ENCODE measurements around the gene PPEF1.
"Not testable (repeated sequence)": the region's sequence is repeated elsewhere in the genome, so short reads cannot be mapped to it uniquely, and the experiment has no call there.

Gene PPEF1

GRCh38 chrX:18793601-18794089 is 86.2 kb downstream of the PPEF1 start:
- DNase-seq (ENCODE audit: low spot score) = peak; percentile 70

- no peak for DNase-seq (ENCODE audit: low spot score)
These were observed 89.7 kb downstream of the PPEF1 start for GRCh38 chrX:18797141-18797540.

GRCh38 chrX:18799911-18800310 is 92.5 kb downstream of the PPEF1 start:
- DNase-seq (ENCODE audit: low spot score) = no peak

GRCh38 chrX:18809641-18810040 is 102.2 kb downstream of the PPEF1 start:
- no peak for DNase-seq (ENCODE audit: low spot score)

GRCh38 chrX:18810416-18810815 is 103.0 kb downstream of the PPEF1 start:
- no peak for DNase-seq (ENCODE audit: low spot score)

- no peak for DNase-seq (ENCODE audit: low spot score)
These were observed 117.9 kb downstream of the PPEF1 start for GRCh38 chrX:18825375-18825774.

- DNase-seq (ENCODE audit: low spot score) = no peak
These were observed 121.5 kb downstream of the PPEF1 start for GRCh38 chrX:18828832-18829404.

GRCh38 chrX:18833071-18833731 is 125.8 kb downstream of the PPEF1 start:
- DNase-seq (ENCODE audit: low spot score) = no peak

GRCh38 chrX:18847901-18848300 is 140.5 kb downstream of the PPEF1 start:
- DNase-seq (ENCODE audit: low spot score) = not testable (repeated sequence)

- DNase-seq (ENCODE audit: low spot score) = no peak
These were observed 148.6 kb downstream of the PPEF1 start for GRCh38 chrX:18855919-18856644.

- no peak for DNase-seq (ENCODE audit: low spot score)
These were observed 149.2 kb downstream of the PPEF1 start for GRCh38 chrX:18856645-18856997.

- DNase-seq (ENCODE audit: low spot score) = no peak
These were observed 154.1 kb downstream of the PPEF1 start for GRCh38 chrX:18861511-18861910.

GRCh38 chrX:18864390-18864920 is 157.0 kb downstream of the PPEF1 start:
- DNase-seq (ENCODE audit: low spot score) = no peak

- DNase-seq (ENCODE audit: low spot score) = no peak
These were observed 163.9 kb downstream of the PPEF1 start for GRCh38 chrX:18871161-18871890.

- no peak for DNase-seq (ENCODE audit: low spot score)
These were observed 164.5 kb downstream of the PPEF1 start for GRCh38 chrX:18871970-18872369.

- DNase-seq (ENCODE audit: low spot score) = no peak
These were observed 165.2 kb downstream of the PPEF1 start for GRCh38 chrX:18872621-18873020.

GRCh38 chrX:18873189-18873791 is 165.8 kb downstream of the PPEF1 start:
- no peak for DNase-seq (ENCODE audit: low spot score)

- no peak for DNase-seq (ENCODE audit: low spot score)
These were observed 166.4 kb downstream of the PPEF1 start for GRCh38 chrX:18873836-18874235.

- no peak for DNase-seq (ENCODE audit: low spot score)
These were observed 167.3 kb downstream of the PPEF1 start for GRCh38 chrX:18874560-18875255.

- DNase-seq (ENCODE audit: low spot score) = no peak
These were observed 167.9 kb downstream of the PPEF1 start for GRCh38 chrX:18875256-18875878.

GRCh38 chrX:18877469-18877868 is 170.0 kb downstream of the PPEF1 start:
- no peak for DNase-seq (ENCODE audit: low spot score)

Data from D341Med (cell line).